NCI-H1417 treated with DMSO at 0.1 percent for 48 hours (cell line): ENCODE results near the gene GOLGA8M.
"Not testable (repeated sequence)": the region's sequence is repeated elsewhere in the genome, so short reads cannot be mapped to it uniquely, and the experiment has no call there.

Experiments used
- DNase-seq: peaks from one replicate; lab custom pipeline; 2025; lab: John Stamatoyannopoulos, UW

GOLGA8M gene

GRCh38 chr15:28712270-28712669, at the start of gene GOLGA8M:
Gene GOLGA8M, minus strand, starts transcription at chr15:28712421. Its CDS starts 98 bp downstream, at chr15:28712323.
- DNase-seq, result not testable (repeated sequence)

GRCh38 chr15:28742890-28743289, 30.7 kb upstream of the GOLGA8M start:
- not testable (repeated sequence) for DNase-seq

GRCh38 chr15:28738590-28739292, 26.5 kb upstream of the GOLGA8M start:
- DNase-seq, result not testable (repeated sequence)

- DNase-seq, result not testable (repeated sequence)
Observed at GRCh38 chr15:28738200-28738561, 26.0 kb upstream of the GOLGA8M start.

- not testable (repeated sequence) for DNase-seq
Observed at GRCh38 chr15:28737521-28738199, 25.4 kb upstream of the GOLGA8M start.

GRCh38 chr15:28728061-28728460, 15.8 kb upstream of the GOLGA8M start:
- DNase-seq, result not testable (repeated sequence)

GRCh38 chr15:28727026-28727425, 14.8 kb upstream of the GOLGA8M start:
- DNase-seq, result not testable (repeated sequence)

GRCh38 chr15:28726102-28726501, 13.9 kb upstream of the GOLGA8M start:
- DNase-seq, result no peak

- no peak for DNase-seq
Observed at GRCh38 chr15:28725556-28725955, 13.3 kb upstream of the GOLGA8M start.

- DNase-seq, result not testable (repeated sequence)
Observed at GRCh38 chr15:28723986-28724385, 11.8 kb upstream of the GOLGA8M start.

- not testable (repeated sequence) for DNase-seq
Observed at GRCh38 chr15:28719626-28720025, 7.4 kb upstream of the GOLGA8M start.

- DNase-seq, result not testable (repeated sequence)
Observed at GRCh38 chr15:28718576-28718975, 6.4 kb upstream of the GOLGA8M start.

GRCh38 chr15:28714176-28714575, 2.0 kb upstream of the GOLGA8M start:
- not testable (repeated sequence) for DNase-seq

- not testable (repeated sequence) for DNase-seq
Observed at GRCh38 chr15:28703927-28704326, 8.3 kb downstream of the GOLGA8M start.

GRCh38 chr15:28702427-28702826, 9.8 kb downstream of the GOLGA8M start:
- DNase-seq, result not testable (repeated sequence)

- DNase-seq, result not testable (repeated sequence)
Observed at GRCh38 chr15:28694006-28694751, 18.0 kb downstream of the GOLGA8M start.

- not testable (repeated sequence) for DNase-seq
Observed at GRCh38 chr15:28693021-28693420, 19.2 kb downstream of the GOLGA8M start.

GRCh38 chr15:28673533-28673932, 38.7 kb downstream of the GOLGA8M start:
- not testable (repeated sequence) for DNase-seq

- DNase-seq, result not testable (repeated sequence)
Observed at GRCh38 chr15:28672122-28672521, 40.1 kb downstream of the GOLGA8M start.

- not testable (repeated sequence) for DNase-seq
Observed at GRCh38 chr15:28666402-28666801, 45.8 kb downstream of the GOLGA8M start.

GRCh38 chr15:28664575-28664974, 47.6 kb downstream of the GOLGA8M start:
- not testable (repeated sequence) for DNase-seq

- DNase-seq, result not testable (repeated sequence)
Observed at GRCh38 chr15:28663717-28664116, 48.5 kb downstream of the GOLGA8M start.
